ENCODE data around the gene JDP2. TPM values are rescaled to one million over a fixed set of nuclear protein-coding genes. Genes with fewer than 3 reads are reported as not detected.

JDP2 gene
- total RNA-seq, 1 donor from 2014 or later: 58.0 TPM

DNA sequence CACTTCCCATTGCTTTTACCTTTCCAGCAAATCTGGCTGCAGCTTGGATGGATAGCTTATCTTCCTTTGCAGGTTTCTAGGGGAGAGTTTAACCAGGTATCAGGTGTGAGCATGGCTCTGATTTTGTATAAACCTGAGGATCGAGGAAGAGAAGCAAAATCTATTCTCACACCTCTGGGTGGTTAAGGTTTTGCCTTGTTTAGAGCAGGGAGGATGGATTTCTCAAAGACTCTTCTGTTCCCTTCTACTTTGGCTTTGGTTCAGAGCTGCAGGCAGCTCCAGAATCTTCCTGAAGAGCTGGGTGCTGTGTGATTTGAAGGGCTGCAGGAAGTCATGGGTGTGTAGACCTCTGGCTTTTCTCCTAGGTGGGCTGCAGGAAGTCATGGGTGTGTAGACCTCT lies 1.7 kb downstream of the JDP2 start:
- peaks cover 43% of the 10 kb centered on the region for H3K4me1 ChIP-seq
- intact Hi-C loops (cut with DNase I): no loop called here
- TF ChIP-seq, protein P1, sequence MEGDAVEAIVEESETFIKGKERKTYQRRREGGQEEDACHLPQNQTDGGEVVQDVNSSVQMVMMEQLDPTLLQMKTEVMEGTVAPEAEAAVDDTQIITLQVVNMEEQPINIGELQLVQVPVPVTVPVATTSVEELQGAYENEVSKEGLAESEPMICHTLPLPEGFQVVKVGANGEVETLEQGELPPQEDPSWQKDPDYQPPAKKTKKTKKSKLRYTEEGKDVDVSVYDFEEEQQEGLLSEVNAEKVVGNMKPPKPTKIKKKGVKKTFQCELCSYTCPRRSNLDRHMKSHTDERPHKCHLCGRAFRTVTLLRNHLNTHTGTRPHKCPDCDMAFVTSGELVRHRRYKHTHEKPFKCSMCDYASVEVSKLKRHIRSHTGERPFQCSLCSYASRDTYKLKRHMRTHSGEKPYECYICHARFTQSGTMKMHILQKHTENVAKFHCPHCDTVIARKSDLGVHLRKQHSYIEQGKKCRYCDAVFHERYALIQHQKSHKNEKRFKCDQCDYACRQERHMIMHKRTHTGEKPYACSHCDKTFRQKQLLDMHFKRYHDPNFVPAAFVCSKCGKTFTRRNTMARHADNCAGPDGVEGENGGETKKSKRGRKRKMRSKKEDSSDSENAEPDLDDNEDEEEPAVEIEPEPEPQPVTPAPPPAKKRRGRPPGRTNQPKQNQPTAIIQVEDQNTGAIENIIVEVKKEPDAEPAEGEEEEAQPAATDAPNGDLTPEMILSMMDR (IDR thresholded peaks at IDR 0.05): no peak

DNA sequence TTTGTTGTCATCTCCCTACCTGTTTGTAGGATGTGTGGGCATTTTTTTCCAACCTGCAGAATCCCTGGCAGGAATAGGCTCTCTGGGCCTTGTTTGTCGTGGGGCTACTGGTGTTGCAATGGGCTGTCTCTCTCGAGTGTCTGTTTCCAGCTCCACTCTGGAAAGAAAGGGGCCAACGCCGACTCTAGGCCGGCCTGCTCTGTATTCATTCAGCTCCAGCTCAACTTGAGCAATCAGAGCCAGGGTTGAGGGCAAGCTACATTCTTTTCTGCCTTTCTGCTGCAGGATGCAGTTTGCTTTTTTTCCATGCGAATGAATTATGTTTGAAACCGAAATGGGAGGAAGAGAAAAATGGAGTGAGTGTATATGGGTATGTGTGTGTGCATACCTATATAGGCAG lies 2.3 kb downstream of the JDP2 start:
- peaks cover 43% of the 10 kb centered on the region for H3K4me1 ChIP-seq
- TF ChIP-seq, protein P1 (IDR thresholded peaks at IDR 0.05): no peak
- intact Hi-C loops (cut with DNase I): loop anchor here (10.0 kb wide), 1 partner anchor 125 kb away; no protein-coding TSS in a partner anchor
- H3K4me3 ChIP-seq: peak overlapping the region; percentile 70
- no peaks in the 10 kb centered on the region for H3K9me3 ChIP-seq
- peak overlapping the region; percentile 53 for H3K27ac ChIP-seq
- DNase-seq (no peak), ATAC-seq (peak; percentile 8)
- no peaks in the 10 kb centered on the region for H3K27me3 ChIP-seq
- peaks cover 30% of the 10 kb centered on the region for H3K36me3 ChIP-seq

More for the DNA sequence above, 1.7 kb downstream of the JDP2 start:
- ATAC-seq: no peak
- Histone ChIP-seq H3K4me3 (peak overlapping the region; percentile 70), H3K9me3 (no peaks in the 10 kb centered on the region), H3K36me3 (peaks cover 25% of the 10 kb centered on the region), H3K27ac (peak overlapping the region; percentile 78), H3K27me3 (no peaks in the 10 kb centered on the region)
- no peak for DNase-seq

DNA sequence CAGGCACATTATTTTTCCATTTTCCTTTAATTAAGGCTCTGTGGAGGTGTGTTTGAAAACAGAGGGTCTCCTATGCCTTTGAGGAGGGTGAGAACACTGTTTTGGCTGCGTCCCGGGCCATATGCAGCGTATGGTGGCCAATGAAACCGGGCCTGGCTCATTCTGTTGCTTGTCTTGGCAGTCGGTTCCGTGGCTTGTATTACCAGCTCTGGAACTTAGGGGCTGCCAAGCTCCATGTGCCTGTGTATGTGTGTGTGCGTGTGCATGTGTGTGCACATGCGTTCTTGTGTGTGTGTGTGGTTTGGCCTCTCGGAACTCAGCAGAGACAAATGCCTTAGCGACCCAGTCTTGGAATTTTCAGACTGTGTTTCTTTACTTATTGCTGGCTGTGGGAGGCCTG lies 2.7 kb downstream of the JDP2 start:
- Histone ChIP-seq H3K27me3 (no peaks in the 10 kb centered on the region), H3K4me3 (peak overlapping the region; percentile 70), H3K27ac (peak overlapping the region; percentile 53), H3K36me3 (peaks cover 34% of the 10 kb centered on the region), H3K9me3 (no peaks in the 10 kb centered on the region), H3K4me1 (peaks cover 44% of the 10 kb centered on the region)
- TF ChIP-seq, protein P1 (IDR thresholded peaks at IDR 0.05): no peak
- DNase-seq (no peak), ATAC-seq (no peak)
- intact Hi-C loops (cut with DNase I): loop anchor here (10.0 kb wide), 1 partner anchor 126 kb away; no protein-coding TSS in a partner anchor

DNA sequence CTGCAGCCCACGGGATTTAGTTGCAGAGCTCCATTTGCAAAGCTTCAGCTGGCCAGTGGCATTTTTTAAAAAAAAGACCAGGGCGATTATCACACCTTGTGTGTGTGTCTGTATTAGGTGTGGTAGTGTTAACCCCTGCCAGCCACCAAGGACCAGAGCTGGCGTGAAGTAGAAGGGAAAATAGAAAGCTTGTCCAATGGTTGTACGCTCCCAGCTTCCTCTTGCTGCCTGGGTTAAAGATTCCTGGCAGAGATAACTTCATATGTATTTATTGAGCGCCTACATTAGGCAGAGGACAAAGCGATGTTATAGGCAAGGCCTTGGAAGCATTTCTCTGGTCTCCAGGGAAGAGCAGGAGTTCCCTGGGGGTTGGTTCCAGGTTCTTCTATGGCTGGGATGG lies 3.2 kb downstream of the JDP2 start:
- TF ChIP-seq, protein P1 (IDR thresholded peaks at IDR 0.05): no peak
- H3K9me3 ChIP-seq: no peaks in the 10 kb centered on the region
- H3K4me3 ChIP-seq: peak overlapping the region; percentile 70
- ATAC-seq (no peak), DNase-seq (no peak)
- H3K4me1 ChIP-seq: peaks cover 48% of the 10 kb centered on the region
- H3K27ac ChIP-seq: peak overlapping the region; percentile 32
- H3K27me3 ChIP-seq: no peaks in the 10 kb centered on the region
- peaks cover 39% of the 10 kb centered on the region for H3K36me3 ChIP-seq
- intact Hi-C loops (cut with DNase I): loop anchor here (10.0 kb wide), 1 partner anchor 126 kb away; no protein-coding TSS in a partner anchor

- Histone ChIP-seq H3K27ac (no peak overlapping the region), H3K4me3 (no peak overlapping the region)
- DNase-seq: no peak
Observed at GRCh38 chr14:75431827-75432226, 4.0 kb downstream of the JDP2 start.

More at GRCh38 chr14:75431827-75432226, 4.0 kb downstream of the JDP2 start:
- Histone ChIP-seq H3K36me3 (peaks cover 45% of the 10 kb centered on the region), H3K27me3 (no peaks in the 10 kb centered on the region), H3K9me3 (no peaks in the 10 kb centered on the region), H3K4me1 (peaks cover 54% of the 10 kb centered on the region)
- TF ChIP-seq, protein P1 (IDR thresholded peaks at IDR 0.05): no peak
- intact Hi-C loops (cut with DNase I): loop anchor here (10.0 kb wide), 1 partner anchor 127 kb away; no protein-coding TSS in a partner anchor
- no peak for ATAC-seq

Measured in upper lobe of right lung (tissue), 1 donor.